GM18520 (cell line): Measurements from ENCODE around the gene HHAT.

ENCODE experiments used
- ATAC-seq: cut with Tn5 transposase; IDR thresholded peaks from one replicate; pipeline ENCODE4 v1.9.1; 2021; ENCODE audit not compliant: unreplicated experiment

The HHAT gene

GRCh38 chr1:210698661-210699060, 370.0 kb downstream of the HHAT start:
- no peak for ATAC-seq

- ATAC-seq: no peak
Measured at GRCh38 chr1:210700083-210700482, 371.4 kb downstream of the HHAT start.

GRCh38 chr1:210700511-210700910, 371.8 kb downstream of the HHAT start:
- no peak for ATAC-seq

GRCh38 chr1:210702506-210702905, 373.8 kb downstream of the HHAT start:
- no peak for ATAC-seq

- no peak for ATAC-seq
Measured at GRCh38 chr1:210703593-210703992, 374.9 kb downstream of the HHAT start.

GRCh38 chr1:210705086-210705485, 376.4 kb downstream of the HHAT start:
- ATAC-seq: no peak

- ATAC-seq: no peak
Measured at GRCh38 chr1:210706246-210706645, 377.5 kb downstream of the HHAT start.

GRCh38 chr1:210707300-210708240, 378.9 kb downstream of the HHAT start:
- ATAC-seq: no peak

- ATAC-seq: no peak
Measured at GRCh38 chr1:210709701-210710100, 381.0 kb downstream of the HHAT start.

- no peak for ATAC-seq
Measured at GRCh38 chr1:210711825-210712612, 383.3 kb downstream of the HHAT start.

- ATAC-seq: no peak
Measured at GRCh38 chr1:210715072-210715471, 386.4 kb downstream of the HHAT start.

- no peak for ATAC-seq
Measured at GRCh38 chr1:210722410-210723081, 393.8 kb downstream of the HHAT start.

GRCh38 chr1:210723646-210724045, 394.9 kb downstream of the HHAT start:
- no peak for ATAC-seq

GRCh38 chr1:210724768-210725167, 396.1 kb downstream of the HHAT start:
- no peak for ATAC-seq
